NK-92 (cell line): ENCODE data around the gene FBLN2.

Source experiments
- DNase-seq: peaks from one replicate; lab custom pipeline; 2025; ENCODE audit not compliant: unreplicated experiment; lab: John Stamatoyannopoulos, UW

Gene FBLN2

GRCh38 chr3:13579063-13579462, 30.1 kb downstream of the FBLN2 start:
- no peak for DNase-seq

- DNase-seq = no peak
These were observed 31.5 kb downstream of the FBLN2 start for GRCh38 chr3:13580256-13581023.

- no peak for DNase-seq
These were observed 32.8 kb downstream of the FBLN2 start for GRCh38 chr3:13581485-13582365.

DNA sequence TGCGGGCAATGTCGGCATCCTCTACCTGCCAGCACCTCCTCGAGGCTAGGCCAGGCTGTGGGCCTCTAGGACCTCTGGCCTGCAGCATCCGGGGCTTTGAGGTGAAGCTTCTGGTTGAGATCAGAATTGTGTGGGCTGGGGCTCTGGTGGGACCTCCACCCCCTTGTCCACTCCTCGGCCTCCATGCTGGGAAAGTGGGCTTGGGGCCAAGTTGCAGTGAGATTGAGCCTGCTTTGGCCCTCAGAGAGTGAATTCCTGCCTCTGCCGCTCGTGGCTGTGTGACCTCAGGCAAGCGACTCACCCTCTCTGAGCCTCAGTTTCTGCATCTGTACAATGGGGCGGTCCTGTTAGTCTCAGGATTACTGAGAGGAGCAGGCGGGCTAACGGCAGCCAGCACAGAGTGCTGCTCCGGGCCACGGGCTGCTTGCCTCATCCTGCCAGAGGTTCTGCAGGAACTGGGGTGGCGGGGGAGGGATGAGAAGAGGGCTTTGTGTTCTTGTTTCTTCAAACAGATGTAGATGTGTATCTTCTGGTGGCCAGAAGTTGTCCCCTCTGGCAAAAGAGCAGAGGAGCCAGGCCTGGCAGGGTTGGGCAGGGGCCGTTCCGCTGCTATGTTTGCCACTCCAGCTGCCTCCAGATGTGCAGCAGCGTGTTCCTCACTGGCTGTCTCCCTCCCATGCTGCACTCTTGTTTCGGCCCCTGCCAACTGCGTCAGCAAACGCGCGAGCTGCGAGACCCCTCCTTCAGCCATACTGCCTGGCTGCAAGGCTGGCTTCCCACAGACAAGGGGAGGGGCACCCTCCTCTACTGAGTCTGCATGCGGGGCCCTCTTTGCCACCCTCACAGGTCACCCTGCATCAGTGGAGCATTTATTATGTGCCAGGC, 33.7 kb downstream of the FBLN2 start:
- no peak for DNase-seq

DNA sequence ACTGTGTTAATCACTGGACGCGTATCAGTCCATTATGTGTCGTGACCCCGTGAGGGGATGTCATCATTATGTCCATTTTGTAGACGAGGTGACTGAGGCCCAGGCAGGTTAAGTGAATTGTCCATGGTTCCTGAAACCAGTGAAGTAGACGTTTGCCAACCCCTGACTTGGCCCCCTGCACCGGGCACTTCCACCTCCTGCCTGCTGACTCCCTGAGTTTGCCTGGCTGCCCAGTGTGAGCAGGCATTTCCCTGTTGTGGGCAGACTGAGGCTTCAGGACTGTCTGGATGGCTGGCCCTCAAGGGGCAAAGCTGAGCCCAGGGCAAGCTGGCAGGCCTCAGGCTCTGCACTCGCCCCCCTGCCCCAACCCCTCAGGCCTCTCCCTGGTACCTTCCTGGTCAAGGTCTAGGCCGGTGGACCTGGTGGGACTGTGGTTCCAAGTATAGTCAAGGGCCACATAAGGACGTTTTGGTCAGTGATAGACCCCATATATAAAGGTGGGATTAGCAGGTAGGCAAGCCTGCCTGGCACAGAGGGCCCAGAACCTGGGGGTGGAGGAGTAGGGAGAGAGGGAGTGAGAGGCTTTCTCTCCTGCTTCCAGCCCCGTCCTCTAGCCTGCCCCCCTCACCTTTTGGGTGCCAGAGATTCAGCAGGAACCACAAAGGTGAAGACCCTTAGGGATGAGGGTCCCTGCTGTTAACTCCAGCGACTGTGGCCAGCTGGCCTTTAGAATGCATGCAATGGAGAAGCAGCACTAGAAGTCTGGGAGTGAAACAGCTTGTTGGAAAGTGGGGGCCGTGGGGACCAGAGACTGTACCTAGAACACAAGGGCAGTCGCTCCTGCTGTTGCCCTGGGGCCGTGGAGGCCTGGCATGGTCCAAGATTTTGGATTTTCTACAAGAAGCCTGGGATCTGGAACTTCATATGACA, 34.6 kb downstream of the FBLN2 start:
- no peak for DNase-seq

- no peak for DNase-seq
These were observed 35.5 kb downstream of the FBLN2 start for GRCh38 chr3:13584427-13584891.

GRCh38 chr3:13584901-13585300, 36.0 kb downstream of the FBLN2 start:
- no peak for DNase-seq

GRCh38 chr3:13587442-13587841, 38.5 kb downstream of the FBLN2 start:
- DNase-seq = no peak

GRCh38 chr3:13588221-13588701, 39.3 kb downstream of the FBLN2 start:
- DNase-seq = no peak

- no peak for DNase-seq
These were observed 40.1 kb downstream of the FBLN2 start for GRCh38 chr3:13588993-13589392.

DNA sequence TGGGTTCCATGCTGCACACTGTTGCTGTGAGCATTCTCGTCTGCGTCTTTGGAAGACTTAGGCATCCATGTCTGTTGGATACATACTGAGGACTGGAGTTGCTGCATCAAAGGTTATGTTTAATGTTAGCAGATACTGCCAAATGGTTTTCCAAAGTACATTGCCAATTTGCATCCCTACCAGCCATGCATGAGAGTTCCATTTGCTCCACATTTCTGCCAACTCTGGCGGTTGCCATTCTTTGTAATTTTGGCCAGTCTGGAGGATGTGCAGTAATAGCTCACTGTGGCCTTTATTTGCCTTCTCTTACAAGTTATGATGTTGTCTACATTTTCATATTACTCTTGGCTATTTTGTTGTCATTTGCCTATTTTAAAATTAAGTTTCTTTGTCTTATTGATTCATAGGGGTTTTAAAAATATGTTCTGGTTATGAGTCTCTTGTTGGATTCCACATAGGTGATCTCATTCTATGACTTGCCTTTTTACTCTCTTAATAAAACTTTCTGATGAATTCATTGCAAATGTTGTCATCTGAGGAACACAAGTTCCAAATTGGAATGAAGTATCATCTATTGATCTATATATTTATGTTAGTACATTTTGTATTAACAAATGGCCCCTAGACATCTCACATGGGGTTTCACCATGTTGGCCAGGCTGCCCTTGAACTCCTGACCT, 42.1 kb downstream of the FBLN2 start:
- DNase-seq = no peak

GRCh38 chr3:13593615-13594014, 44.7 kb downstream of the FBLN2 start:
- DNase-seq = no peak

- DNase-seq = no peak
These were observed 45.2 kb downstream of the FBLN2 start for GRCh38 chr3:13594146-13594545.

DNA sequence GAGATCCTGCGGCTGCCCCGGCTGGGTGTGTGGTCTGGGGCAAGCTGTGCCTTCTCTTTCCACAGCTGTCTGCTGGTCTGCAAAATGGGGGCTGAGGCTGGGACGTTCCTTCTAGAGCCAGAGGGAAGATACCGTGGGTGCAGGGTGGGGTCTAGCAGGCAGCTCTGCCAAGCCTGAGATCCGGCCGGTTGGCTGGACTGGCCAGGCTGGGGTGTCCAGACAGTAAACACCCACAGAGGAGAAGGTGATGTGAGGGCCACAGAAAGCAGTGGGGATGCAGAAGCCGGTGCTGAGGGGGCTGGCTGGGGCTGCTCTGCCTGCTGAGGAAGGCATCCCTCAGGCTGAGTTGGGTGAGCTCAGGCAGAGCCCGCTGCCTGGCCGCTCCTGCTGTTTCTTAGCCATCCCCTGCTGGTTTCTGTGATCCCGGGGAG, 46.1 kb downstream of the FBLN2 start:
- DNase-seq = no peak

GRCh38 chr3:13595485-13595884, 46.6 kb downstream of the FBLN2 start:
- no peak for DNase-seq

- DNase-seq = no peak
These were observed 47.7 kb downstream of the FBLN2 start for GRCh38 chr3:13596426-13597205.

GRCh38 chr3:13597661-13598060, 48.7 kb downstream of the FBLN2 start:
- no peak for DNase-seq

GRCh38 chr3:13598201-13598600, 49.3 kb downstream of the FBLN2 start:
- no peak for DNase-seq
